T-helper 2 cell treated with Interferon-gamma antibody and Interleukin-4, amounts not matched to agents 5 μg/mL and 100 μg/mL, for 36 hours (primary cell): ENCODE data around the gene SLC9A3.

ENCODE experiments used
- DNase-seq: peaks from one replicate; pipeline ENCODE4 v3.0.0; 2021; ENCODE audit warnings: low spot score
- H3K27ac Mint-ChIP-seq: one replicate; pipeline ENCODE4 v1.8.0; 2021; ENCODE audit warnings: mild to moderate bottlenecking, mixed read lengths
- H3K27me3 Mint-ChIP-seq: one replicate; pipeline ENCODE4 v1.8.0; 2021; ENCODE audit warnings: low read depth, mixed read lengths
- H3K36me3 Mint-ChIP-seq: one replicate; pipeline ENCODE4 v1.8.0; 2021; ENCODE audit warnings: low read depth, mixed read lengths
- H3K4me1 Mint-ChIP-seq: one replicate; pipeline ENCODE4 v1.8.0; 2021; ENCODE audit warnings: low read depth, mixed read lengths
- H3K4me3 Mint-ChIP-seq: one replicate; pipeline ENCODE4 v1.8.0; 2022; ENCODE audit warnings: mild to moderate bottlenecking, moderate library complexity, mixed read lengths
- H3K9me3 Mint-ChIP-seq: one replicate; pipeline ENCODE4 v1.8.0; 2021; ENCODE audit warnings: mixed read lengths

The SLC9A3 gene

DNA sequence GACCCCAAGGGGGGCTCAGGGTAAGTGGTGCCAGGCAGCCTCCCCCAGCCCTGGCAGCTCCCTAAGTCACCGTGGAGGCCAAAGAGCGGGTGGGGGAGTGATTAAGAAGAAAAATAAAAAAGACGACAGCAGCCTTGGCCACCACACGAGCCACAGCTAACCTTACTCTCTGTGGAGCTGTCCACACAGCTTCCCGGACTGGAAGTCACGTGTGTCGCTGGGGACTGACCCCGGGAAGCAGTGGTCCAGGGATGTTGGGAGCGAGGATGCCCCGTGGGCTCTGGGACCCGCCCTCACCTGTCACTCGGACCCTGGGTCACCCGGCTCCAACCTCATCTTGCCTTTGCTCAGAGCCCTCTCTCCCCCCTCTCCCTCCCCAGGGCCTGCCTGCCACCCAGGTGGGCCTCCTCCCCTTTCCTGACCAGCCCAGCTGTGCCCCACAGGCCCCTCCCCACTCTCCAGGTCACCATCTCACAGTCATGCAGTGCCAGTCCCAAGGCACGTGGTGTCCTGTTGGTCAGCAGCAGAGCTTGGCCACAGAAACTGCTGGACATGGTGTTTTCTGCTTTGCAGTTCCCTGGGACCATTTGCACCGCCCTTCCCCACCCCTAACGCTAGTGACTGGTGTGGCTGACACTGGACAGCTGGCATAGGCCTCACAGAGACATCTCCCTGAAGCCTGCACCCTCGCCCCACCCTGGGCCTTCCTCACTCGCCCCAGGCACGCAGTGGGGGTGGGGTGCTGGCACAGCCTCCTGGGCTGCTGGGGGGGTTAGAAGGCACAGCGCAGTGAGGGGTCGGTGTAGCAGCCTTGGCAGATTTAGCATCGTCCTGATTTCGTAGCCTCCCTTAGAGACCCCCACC is 91.1 kb downstream of the SLC9A3 start:
- no peaks in the 10 kb centered on the region for H3K9me3 Mint-ChIP-seq
- peak overlapping the region; percentile 60 for H3K27ac Mint-ChIP-seq
- no peak overlapping the region for H3K4me3 Mint-ChIP-seq
- H3K4me1 Mint-ChIP-seq: peaks cover 2% of the 10 kb centered on the region
- no peak for DNase-seq
- no peaks in the 10 kb centered on the region for H3K27me3 Mint-ChIP-seq
- peaks cover 12% of the 10 kb centered on the region for H3K36me3 Mint-ChIP-seq

- peaks cover 2% of the 10 kb centered on the region for H3K4me1 Mint-ChIP-seq
- H3K27me3 Mint-ChIP-seq: no peaks in the 10 kb centered on the region
- no peaks in the 10 kb centered on the region for H3K9me3 Mint-ChIP-seq
- no peak for DNase-seq
- no peak overlapping the region for H3K27ac Mint-ChIP-seq
- H3K36me3 Mint-ChIP-seq: peaks cover 18% of the 10 kb centered on the region
- no peak overlapping the region for H3K4me3 Mint-ChIP-seq
Observed at GRCh38 chr5:432201-432927, 91.9 kb downstream of the SLC9A3 start.

DNA sequence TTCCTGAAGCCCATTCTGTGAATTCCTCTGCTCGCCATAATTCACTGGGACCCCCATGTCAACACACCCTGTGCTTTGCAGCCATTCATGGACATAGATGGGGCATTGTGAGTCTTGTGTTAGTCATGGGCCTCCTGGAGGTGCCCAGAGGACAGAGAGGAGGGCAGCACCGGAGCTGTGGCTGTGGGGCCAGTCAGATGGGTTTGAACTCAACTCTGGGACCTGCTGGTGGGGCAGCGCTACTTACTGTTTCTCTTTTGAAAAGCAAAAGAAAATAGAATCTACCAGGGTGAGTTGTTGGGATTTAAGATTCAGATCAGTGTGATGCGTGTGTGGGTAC is 92.6 kb downstream of the SLC9A3 start:
- H3K4me1 Mint-ChIP-seq: peaks cover 2% of the 10 kb centered on the region
- H3K9me3 Mint-ChIP-seq: no peaks in the 10 kb centered on the region
- H3K27me3 Mint-ChIP-seq: no peaks in the 10 kb centered on the region
- no peak overlapping the region for H3K27ac Mint-ChIP-seq
- no peak overlapping the region for H3K4me3 Mint-ChIP-seq
- peaks cover 20% of the 10 kb centered on the region for H3K36me3 Mint-ChIP-seq
- no peak for DNase-seq

GRCh38 chr5:431001-431710 is 93.1 kb downstream of the SLC9A3 start:
- peaks cover 26% of the 10 kb centered on the region for H3K36me3 Mint-ChIP-seq
- H3K4me3 Mint-ChIP-seq: no peak overlapping the region
- no peaks in the 10 kb centered on the region for H3K27me3 Mint-ChIP-seq

GRCh38 chr5:430214-430925 is 93.9 kb downstream of the SLC9A3 start:
- Mint-ChIP-seq H3K36me3 (peaks cover 32% of the 10 kb centered on the region), H3K9me3 (no peaks in the 10 kb centered on the region), H3K4me3 (no peak overlapping the region), H3K27ac (no peak overlapping the region), H3K27me3 (no peaks in the 10 kb centered on the region), H3K4me1 (peaks cover 7% of the 10 kb centered on the region)
- no peak for DNase-seq

More at GRCh38 chr5:431001-431710, 93.1 kb downstream of the SLC9A3 start:
- DNase-seq: no peak
- Mint-ChIP-seq H3K9me3 (no peaks in the 10 kb centered on the region), H3K4me1 (peaks cover 4% of the 10 kb centered on the region), H3K27ac (no peak overlapping the region)

DNA sequence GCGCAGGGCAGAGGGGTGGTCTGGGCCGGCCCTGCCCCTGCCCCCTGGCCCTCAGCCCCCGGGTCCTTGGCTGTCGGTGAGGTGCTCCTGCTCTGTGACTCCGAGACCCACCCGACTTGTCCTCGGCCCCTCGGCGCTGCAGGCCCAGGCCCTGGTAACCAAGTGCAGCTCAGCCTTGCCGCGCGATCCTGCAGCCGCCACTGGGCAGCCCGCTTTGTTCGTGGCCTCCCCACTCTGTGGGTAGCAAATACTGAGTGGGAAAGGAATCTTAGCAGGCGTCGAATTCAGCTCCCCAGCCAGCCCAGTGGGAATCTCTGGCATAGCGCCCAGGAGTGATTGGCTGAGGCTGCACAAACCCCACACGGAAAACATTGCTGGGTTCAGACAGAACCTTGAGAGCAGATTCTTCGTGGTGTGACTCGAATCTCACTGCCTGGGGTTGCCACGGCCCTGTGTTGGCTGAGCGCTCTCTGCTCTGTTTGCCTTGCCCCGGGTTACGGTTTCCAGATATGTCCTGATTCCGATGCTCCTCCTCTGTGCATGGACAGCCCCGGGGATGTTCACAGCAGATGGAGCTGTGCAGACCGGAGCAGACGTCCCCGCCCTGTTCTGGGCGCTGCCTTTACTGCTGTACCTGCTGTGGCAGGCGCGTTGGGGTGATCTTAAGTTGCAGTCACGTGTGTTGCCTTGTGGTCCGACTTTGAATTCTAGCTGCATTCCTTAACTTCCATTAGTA is 94.6 kb downstream of the SLC9A3 start:
- Mint-ChIP-seq H3K27ac (no peak overlapping the region), H3K9me3 (no peaks in the 10 kb centered on the region), H3K36me3 (peaks cover 29% of the 10 kb centered on the region), H3K4me1 (peaks cover 9% of the 10 kb centered on the region), H3K27me3 (no peaks in the 10 kb centered on the region), H3K4me3 (no peak overlapping the region)
- DNase-seq: no peak

GRCh38 chr5:428754-429452 is 95.3 kb downstream of the SLC9A3 start:
- Mint-ChIP-seq H3K9me3 (no peaks in the 10 kb centered on the region), H3K27me3 (no peaks in the 10 kb centered on the region), H3K4me3 (no peak overlapping the region), H3K27ac (peak overlapping the region; percentile 3), H3K4me1 (peaks cover 9% of the 10 kb centered on the region), H3K36me3 (peaks cover 29% of the 10 kb centered on the region)
- DNase-seq: no peak

DNA sequence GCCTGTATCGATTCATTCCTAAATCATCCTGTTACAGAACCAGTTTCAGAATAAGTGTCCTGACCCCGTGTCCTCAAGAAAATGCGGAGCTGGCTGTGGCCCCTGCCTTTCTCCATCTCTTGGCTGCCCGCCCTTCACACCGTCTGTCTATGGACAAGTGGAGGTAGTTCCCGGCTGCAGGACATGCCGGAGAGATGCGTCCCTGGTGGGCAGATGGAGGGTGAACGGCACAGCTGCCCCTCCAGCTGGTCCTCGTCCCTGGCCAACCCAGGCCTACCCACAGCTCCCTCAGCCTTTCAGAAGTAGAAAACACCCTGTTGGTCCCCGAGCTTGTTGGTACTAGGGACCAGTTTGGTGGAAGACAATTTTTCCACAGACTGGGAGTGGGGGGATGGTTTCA is 96.0 kb downstream of the SLC9A3 start:
- H3K27ac Mint-ChIP-seq: no peak overlapping the region
- peaks cover 34% of the 10 kb centered on the region for H3K36me3 Mint-ChIP-seq
- H3K9me3 Mint-ChIP-seq: no peaks in the 10 kb centered on the region
- DNase-seq: no peak
- H3K27me3 Mint-ChIP-seq: no peaks in the 10 kb centered on the region
- peaks cover 14% of the 10 kb centered on the region for H3K4me1 Mint-ChIP-seq
- no peak overlapping the region for H3K4me3 Mint-ChIP-seq

- Mint-ChIP-seq H3K4me1 (peaks cover 18% of the 10 kb centered on the region), H3K4me3 (no peak overlapping the region), H3K9me3 (no peaks in the 10 kb centered on the region), H3K27ac (peak overlapping the region; percentile 6), H3K27me3 (no peaks in the 10 kb centered on the region), H3K36me3 (peaks cover 37% of the 10 kb centered on the region)
- no peak for DNase-seq
Observed at GRCh38 chr5:427415-428087, 96.7 kb downstream of the SLC9A3 start.

DNA sequence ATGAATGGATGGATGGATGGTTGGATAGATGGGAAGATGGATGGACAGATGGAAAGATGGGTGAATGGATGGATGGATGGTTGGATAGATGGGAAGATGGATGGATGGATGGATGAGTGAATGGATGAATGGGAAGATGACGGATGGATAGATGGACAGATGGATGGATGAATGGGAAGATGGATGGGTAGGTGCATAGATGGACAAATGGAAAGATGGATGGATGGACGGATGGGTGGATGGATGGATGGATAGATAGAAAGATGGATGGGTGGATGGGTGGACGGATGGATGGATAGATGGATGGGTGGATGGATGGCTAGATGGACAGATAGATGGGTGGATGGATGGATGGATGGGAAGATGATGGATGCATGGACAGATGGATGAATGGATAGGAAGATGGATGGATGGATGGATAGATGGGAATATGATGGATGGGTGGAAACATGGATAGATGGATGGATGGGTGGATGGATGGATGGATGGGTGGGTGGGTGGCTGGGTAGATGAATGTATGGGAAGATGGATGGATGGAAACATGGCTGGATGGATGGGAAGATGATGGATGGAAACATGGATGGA is 97.8 kb downstream of the SLC9A3 start:
- DNase-seq: no peak
- no peaks in the 10 kb centered on the region for H3K9me3 Mint-ChIP-seq
- no peaks in the 10 kb centered on the region for H3K27me3 Mint-ChIP-seq
- H3K4me1 Mint-ChIP-seq: peaks cover 18% of the 10 kb centered on the region
- peak overlapping the region; percentile 38 for H3K27ac Mint-ChIP-seq
- peaks cover 36% of the 10 kb centered on the region for H3K36me3 Mint-ChIP-seq
- no peak overlapping the region for H3K4me3 Mint-ChIP-seq

DNA sequence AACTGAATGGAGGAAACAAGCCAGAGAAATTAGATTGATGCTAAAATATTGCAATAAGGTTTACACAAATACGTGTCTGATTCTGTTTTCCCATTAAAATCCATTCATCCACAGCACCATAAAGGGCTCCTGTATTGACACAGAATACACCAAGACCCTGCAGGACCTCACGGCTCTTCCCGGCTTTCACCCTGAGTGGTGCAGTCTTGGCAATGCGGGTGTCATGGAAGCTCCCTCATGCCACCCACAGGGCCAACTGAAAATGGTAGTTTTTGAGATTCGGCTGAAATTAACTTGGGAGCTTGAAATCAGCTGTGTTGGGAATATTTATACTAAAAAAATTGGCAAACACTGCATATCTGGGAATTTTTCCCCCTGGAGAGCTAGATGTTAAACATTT is 98.5 kb downstream of the SLC9A3 start:
- no peak for DNase-seq
- peaks cover 18% of the 10 kb centered on the region for H3K4me1 Mint-ChIP-seq
- H3K4me3 Mint-ChIP-seq: no peak overlapping the region
- no peak overlapping the region for H3K27ac Mint-ChIP-seq
- H3K36me3 Mint-ChIP-seq: peaks cover 37% of the 10 kb centered on the region
- no peaks in the 10 kb centered on the region for H3K9me3 Mint-ChIP-seq
- no peaks in the 10 kb centered on the region for H3K27me3 Mint-ChIP-seq
